Hepatic stellate cell (primary cell): ENCODE results near the gene VDR.

ENCODE experiments used
- DNase-seq: peaks from one replicate; pipeline ENCODE4 v3.0.0; 2011; ENCODE audit warnings: low spot score

VDR gene

GRCh38 chr12:47930634-47931033 is 25.8 kb upstream of the VDR start:
- no peak for DNase-seq

GRCh38 chr12:47927346-47927745 is 22.6 kb upstream of the VDR start:
- DNase-seq: no peak

GRCh38 chr12:47921907-47922306 is 17.1 kb upstream of the VDR start:
- DNase-seq: no peak

GRCh38 chr12:47920913-47921312 is 16.1 kb upstream of the VDR start:
- DNase-seq: no peak

- DNase-seq: no peak
Observed at GRCh38 chr12:47913081-47913480, 8.3 kb upstream of the VDR start.

GRCh38 chr12:47912556-47912955 is 7.8 kb upstream of the VDR start:
- no peak for DNase-seq

GRCh38 chr12:47910981-47911380 is 6.2 kb upstream of the VDR start:
- no peak for DNase-seq

- peak; percentile 60 for DNase-seq
Observed at GRCh38 chr12:47910486-47910885, 5.7 kb upstream of the VDR start.

- no peak for DNase-seq
Observed at GRCh38 chr12:47909839-47910465, 5.2 kb upstream of the VDR start.

GRCh38 chr12:47908738-47909137 is 3.9 kb upstream of the VDR start:
- DNase-seq: no peak

- no peak for DNase-seq
Observed at GRCh38 chr12:47907851-47908454, 3.2 kb upstream of the VDR start.

GRCh38 chr12:47903927-47904712 is 674 bp downstream of the VDR start:
- DNase-seq: peak; percentile 72

- DNase-seq: peak; percentile 53
Observed at GRCh38 chr12:47903151-47903611, 1.6 kb downstream of the VDR start.

- DNase-seq: no peak
Observed at GRCh38 chr12:47902131-47902639, 2.6 kb downstream of the VDR start.

- no peak for DNase-seq
Observed at GRCh38 chr12:47901718-47902093, 3.1 kb downstream of the VDR start.

GRCh38 chr12:47901063-47901717 is 3.6 kb downstream of the VDR start:
- DNase-seq: no peak

GRCh38 chr12:47900131-47901062 is 4.4 kb downstream of the VDR start:
- DNase-seq: no peak

GRCh38 chr12:47899466-47899865 is 5.3 kb downstream of the VDR start:
- no peak for DNase-seq

GRCh38 chr12:47896633-47897032 is 8.2 kb downstream of the VDR start:
- no peak for DNase-seq

- no peak for DNase-seq
Observed at GRCh38 chr12:47896022-47896421, 8.8 kb downstream of the VDR start.

GRCh38 chr12:47894652-47895051 is 10.1 kb downstream of the VDR start:
- no peak for DNase-seq
